ENCODE measurements around the gene AKAP5.

Gene AKAP5

DNA sequence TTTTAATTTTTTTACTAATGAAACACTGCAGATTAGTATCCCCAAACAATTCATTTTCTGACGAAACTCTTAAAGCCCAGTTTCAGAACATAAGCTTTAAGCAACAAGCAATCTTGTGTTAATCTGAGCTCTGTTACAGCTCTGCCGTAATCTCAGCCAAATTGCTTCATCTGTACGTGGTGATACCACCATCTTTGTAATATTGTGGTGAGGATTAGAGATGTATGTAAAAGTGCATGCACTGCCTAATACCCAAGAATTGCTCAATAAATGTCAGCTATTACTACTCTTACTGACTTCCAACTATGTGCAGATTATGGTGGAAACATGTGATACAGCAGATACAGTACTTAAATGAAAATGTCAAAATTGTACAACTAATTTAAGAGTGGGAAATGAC, 1.8 kb downstream of the AKAP5 start:
- TF ChIP-seq, protein P1, sequence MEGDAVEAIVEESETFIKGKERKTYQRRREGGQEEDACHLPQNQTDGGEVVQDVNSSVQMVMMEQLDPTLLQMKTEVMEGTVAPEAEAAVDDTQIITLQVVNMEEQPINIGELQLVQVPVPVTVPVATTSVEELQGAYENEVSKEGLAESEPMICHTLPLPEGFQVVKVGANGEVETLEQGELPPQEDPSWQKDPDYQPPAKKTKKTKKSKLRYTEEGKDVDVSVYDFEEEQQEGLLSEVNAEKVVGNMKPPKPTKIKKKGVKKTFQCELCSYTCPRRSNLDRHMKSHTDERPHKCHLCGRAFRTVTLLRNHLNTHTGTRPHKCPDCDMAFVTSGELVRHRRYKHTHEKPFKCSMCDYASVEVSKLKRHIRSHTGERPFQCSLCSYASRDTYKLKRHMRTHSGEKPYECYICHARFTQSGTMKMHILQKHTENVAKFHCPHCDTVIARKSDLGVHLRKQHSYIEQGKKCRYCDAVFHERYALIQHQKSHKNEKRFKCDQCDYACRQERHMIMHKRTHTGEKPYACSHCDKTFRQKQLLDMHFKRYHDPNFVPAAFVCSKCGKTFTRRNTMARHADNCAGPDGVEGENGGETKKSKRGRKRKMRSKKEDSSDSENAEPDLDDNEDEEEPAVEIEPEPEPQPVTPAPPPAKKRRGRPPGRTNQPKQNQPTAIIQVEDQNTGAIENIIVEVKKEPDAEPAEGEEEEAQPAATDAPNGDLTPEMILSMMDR (IDR thresholded peaks at IDR 0.05; ENCODE audit: low read depth, low read length, missing control alignments), result no peak
- no peak for DNase-seq (ENCODE audit: low read depth)
- H3K4me3 ChIP-seq (ENCODE audit: low read depth, low read length), result no peak overlapping the region

DNA sequence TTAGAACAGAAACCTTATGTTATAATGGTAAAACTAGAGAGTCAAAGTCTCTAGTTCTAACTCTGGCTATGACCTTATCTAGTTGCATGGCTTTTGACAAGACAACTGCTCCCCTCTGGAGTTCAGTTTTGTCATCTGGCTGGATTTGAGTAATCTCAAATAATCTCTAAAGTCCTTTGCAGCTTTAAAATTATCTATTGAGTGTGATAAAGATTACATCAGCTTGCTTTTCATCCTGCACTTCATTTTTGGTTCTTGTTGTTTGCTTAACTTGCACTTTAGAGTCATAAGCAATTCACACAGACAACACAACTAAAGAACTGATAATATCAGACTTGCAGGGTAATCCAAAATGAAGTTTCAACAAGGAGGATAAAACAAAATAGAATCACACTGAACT, 2.3 kb downstream of the AKAP5 start:
- no peak for DNase-seq (ENCODE audit: low read depth)
- TF ChIP-seq, protein P1 (IDR thresholded peaks at IDR 0.05; ENCODE audit: low read depth, low read length, missing control alignments), result no peak
- no peak overlapping the region for H3K4me3 ChIP-seq (ENCODE audit: low read depth, low read length)

DNA sequence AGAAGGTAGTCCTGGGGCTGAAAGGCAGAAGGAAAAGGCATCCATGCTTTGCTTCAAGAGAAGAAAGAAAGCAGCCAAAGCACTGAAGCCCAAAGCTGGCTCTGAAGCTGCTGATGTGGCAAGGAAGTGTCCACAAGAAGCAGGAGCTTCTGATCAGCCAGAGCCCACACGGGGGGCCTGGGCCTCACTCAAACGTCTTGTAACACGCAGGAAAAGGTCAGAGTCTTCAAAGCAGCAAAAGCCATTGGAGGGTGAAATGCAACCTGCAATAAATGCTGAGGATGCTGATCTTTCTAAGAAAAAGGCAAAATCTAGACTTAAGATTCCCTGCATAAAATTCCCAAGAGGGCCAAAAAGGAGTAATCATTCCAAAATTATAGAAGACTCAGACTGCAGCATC, 3.2 kb downstream of the AKAP5 start:
- TF ChIP-seq, protein P1 (IDR thresholded peaks at IDR 0.05; ENCODE audit: low read depth, low read length, missing control alignments), result no peak
- no peak overlapping the region for H3K4me3 ChIP-seq (ENCODE audit: low read depth, low read length)
- no peak for DNase-seq (ENCODE audit: low read depth)

DNA sequence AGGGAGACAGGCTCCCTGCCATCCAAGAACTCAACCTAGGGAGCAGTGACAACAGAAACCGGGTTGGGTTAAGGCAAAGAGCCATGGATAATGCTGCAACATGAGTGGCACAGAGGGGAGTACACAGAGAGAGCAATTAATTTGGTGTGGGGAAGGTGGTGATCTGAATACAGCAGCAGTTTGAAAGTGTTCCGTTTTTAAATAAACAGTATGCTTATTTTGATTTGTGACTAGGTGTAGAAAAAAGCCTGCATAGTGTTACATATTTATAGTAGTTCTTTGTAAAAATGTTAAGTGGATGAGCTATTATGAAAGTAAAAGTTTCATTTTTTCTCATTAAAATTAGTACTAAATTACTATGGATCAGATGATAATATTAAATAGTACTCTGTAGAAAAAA, 8.7 kb downstream of the AKAP5 start:
- H3K4me3 ChIP-seq (ENCODE audit: low read depth, low read length), result no peak overlapping the region
- TF ChIP-seq, protein P1 (IDR thresholded peaks at IDR 0.05; ENCODE audit: low read depth, low read length, missing control alignments), result no peak
- DNase-seq (ENCODE audit: low read depth), result no peak

DNA sequence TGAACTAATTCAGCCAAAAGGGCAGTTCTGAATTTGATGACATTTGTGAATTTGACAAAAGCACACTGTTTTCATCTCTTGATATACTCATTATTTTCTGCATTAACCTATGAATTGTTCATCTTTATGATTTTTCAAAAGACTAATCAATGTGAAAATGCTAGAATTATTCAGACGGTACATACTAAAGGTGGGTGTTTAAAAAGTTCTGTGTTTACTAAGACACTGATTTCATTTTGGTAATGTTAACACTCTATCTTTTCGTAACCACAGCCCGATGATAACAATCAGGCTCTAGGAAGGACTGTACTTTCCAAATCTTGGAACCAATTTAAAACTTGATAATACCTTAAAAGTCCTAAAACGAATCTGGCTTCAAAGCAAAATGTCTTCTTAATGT, 9.4 kb downstream of the AKAP5 start:
- TF ChIP-seq, protein P1 (IDR thresholded peaks at IDR 0.05; ENCODE audit: low read depth, low read length, missing control alignments), result no peak

DNA sequence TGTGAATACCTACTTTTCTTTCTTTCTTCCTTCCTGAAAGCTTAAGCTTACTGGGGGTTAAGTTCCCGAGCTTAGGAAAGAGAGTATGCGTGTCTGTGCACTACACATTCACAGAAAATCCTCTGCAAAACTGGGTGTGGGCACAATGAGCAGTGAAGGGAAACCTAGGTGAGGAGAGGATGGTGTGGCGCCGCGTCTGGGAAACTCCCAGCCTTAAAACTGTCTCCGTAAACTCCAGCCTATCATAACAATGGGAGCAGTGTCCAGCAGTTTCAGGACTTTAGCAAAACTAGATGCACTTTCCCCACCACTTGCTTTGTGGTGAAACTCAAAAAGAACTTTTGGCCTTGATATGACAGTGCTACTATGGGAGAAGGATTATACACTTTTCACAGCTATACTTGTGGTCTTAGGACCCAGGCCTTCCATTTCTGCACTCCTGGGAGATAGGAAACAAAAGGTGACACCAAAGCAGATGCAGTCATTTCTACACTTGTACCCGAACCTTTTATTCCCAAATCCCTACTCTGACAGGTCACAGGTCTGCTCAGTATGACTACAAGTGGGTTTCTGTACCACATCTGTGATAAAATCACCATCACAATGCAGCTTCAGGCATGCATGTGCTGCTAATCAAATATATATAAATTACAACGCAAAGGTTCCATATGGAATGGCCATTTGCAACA, 10.4 kb downstream of the AKAP5 start:
- TF ChIP-seq, protein P1 (IDR thresholded peaks at IDR 0.05; ENCODE audit: low read depth, low read length, missing control alignments), result no peak
- DNase-seq (ENCODE audit: low read depth), result no peak
- H3K4me3 ChIP-seq (ENCODE audit: low read depth, low read length), result no peak overlapping the region

More for the DNA sequence above, 9.4 kb downstream of the AKAP5 start:
- H3K4me3 ChIP-seq (ENCODE audit: low read depth, low read length), result no peak overlapping the region
- DNase-seq (ENCODE audit: low read depth), result no peak

DNA sequence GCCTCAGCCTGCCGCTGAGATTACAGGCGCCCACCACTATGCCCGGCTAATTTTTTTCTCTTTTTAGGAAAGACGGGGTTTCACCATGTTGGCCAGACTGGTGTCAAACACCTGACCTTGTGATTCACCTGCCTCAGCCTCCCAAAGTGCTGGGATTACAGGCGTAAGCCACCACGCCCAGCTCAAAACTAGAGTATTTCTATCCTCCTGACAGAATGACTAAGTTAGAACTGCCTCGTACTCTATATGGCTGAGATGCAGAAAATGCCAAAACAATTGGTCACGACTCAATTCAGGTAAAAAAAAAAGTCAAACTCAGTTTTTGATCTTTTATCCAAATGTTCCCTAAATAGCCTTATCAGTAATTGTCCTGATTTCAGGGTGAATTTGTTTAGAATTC, 11.1 kb downstream of the AKAP5 start:
- TF ChIP-seq, protein P1 (IDR thresholded peaks at IDR 0.05; ENCODE audit: low read depth, low read length, missing control alignments), result no peak
- no peak overlapping the region for H3K4me3 ChIP-seq (ENCODE audit: low read depth, low read length)
- no peak for DNase-seq (ENCODE audit: low read depth)

Measured in GM12864 (cell line).